WTC11 (cell line): ENCODE data around the gene CAMKMT. TPM values are rescaled to one million over a fixed set of nuclear protein-coding genes. Genes with fewer than 3 reads are reported as not detected.
"Not testable (repeated sequence)": the region's sequence is repeated elsewhere in the genome, so short reads cannot be mapped to it uniquely, and the experiment has no call there.

Experiments
- ATAC-seq: fragments of 200-7000 bp; cut with Tn5 transposase; 2 replicates; pipeline ENCODE4 v1.10.0; 2021; ENCODE audit warnings: mild to moderate bottlenecking, moderate library complexity
- CTCF ChIA-PET: fragments of 300-600 bp; sonication (Branson Sonifier 250); formaldehyde crosslinking; loops from one replicate; lab custom pipeline; 2021; ENCODE audit warnings: antibody characterized with exemption; lab: Charles Lee
- POLR2A ChIA-PET: fragments of 350-600 bp; sonication (Branson Sonifier 250); formaldehyde crosslinking; loops from one replicate; lab custom pipeline; 2021; ENCODE audit warnings: antibody characterized with exemption; lab: Charles Lee
- DNase-seq: peaks from one replicate; pipeline ENCODE4 v3.0.0; 2021; ENCODE audit warnings: low spot score
- H3K27ac Mint-ChIP-seq: 2 replicates; pipeline ENCODE4 v1.8.0; 2021; ENCODE audit warnings: mixed read lengths
- H3K27me3 Mint-ChIP-seq: 2 replicates; pipeline ENCODE4 v1.8.0; 2021; ENCODE audit warnings: low read depth, mild to moderate bottlenecking, moderate library complexity, mixed read lengths
- H3K36me3 Mint-ChIP-seq: 2 replicates; pipeline ENCODE4 v1.8.0; 2021; ENCODE audit warnings: mixed read lengths
- H3K4me1 Mint-ChIP-seq: 2 replicates; pipeline ENCODE4 v1.8.0; 2022; ENCODE audit warnings: mixed read lengths
- H3K4me3 Mint-ChIP-seq: 2 replicates; pipeline ENCODE4 v1.8.0; 2021; ENCODE audit warnings: mild to moderate bottlenecking, moderate library complexity, mixed read lengths
- H3K9me3 Mint-ChIP-seq: 2 replicates; pipeline ENCODE4 v1.8.0; 2021; ENCODE audit warnings: mixed read lengths
- IRF2 ChIP-seq: sonication (generic); formaldehyde crosslinking; IDR thresholded peaks from 2 replicates; pipeline ENCODE4 v1.8.0; 2022; ENCODE audit warnings: low read depth, missing genetic modification reagents, borderline replicate concordance
- JUN ChIP-seq: sonication (generic); formaldehyde crosslinking; IDR thresholded peaks from 2 replicates; pipeline ENCODE4 v1.8.0; 2023; ENCODE audit warnings: mild to moderate bottlenecking, missing genetic modification reagents
- MLX ChIP-seq: sonication (generic); formaldehyde crosslinking; IDR thresholded peaks from 2 replicates; pipeline ENCODE4 v1.8.1; 2023; ENCODE audit warnings: mild to moderate bottlenecking, missing genetic modification reagents, moderate library complexity
- MXD4 ChIP-seq: fragments of 250-450 bp; sonication (Bioruptor Pico); IDR thresholded peaks from 2 replicates; pipeline ENCODE4 v1.8.0; 2021; ENCODE audit warnings: mild to moderate bottlenecking, moderate library complexity, borderline replicate concordance
- OVOL2 ChIP-seq: fragments of 250-450 bp; sonication (Bioruptor Pico); IDR thresholded peaks from 2 replicates; pipeline ENCODE4 v1.9.0; 2021; ENCODE audit warnings: mild to moderate bottlenecking, borderline replicate concordance
- PRRX2 ChIP-seq: fragments of 250-450 bp; sonication (Bioruptor Pico); IDR thresholded peaks from 2 replicates; pipeline ENCODE4 v1.8.0; 2021; ENCODE audit warnings: mild to moderate bottlenecking
- SMAD3 ChIP-seq: sonication (generic); formaldehyde crosslinking; IDR thresholded peaks from 2 replicates; pipeline ENCODE4 v1.8.0; 2022; ENCODE audit warnings: missing genetic modification reagents, mild to moderate bottlenecking, borderline replicate concordance
- STAT6 ChIP-seq: sonication (generic); formaldehyde crosslinking; conservative IDR thresholded peaks from 2 replicates; pipeline ENCODE4 v1.8.1; 2023; ENCODE audit warnings: mild to moderate bottlenecking, low read depth, missing genetic modification reagents, moderate library complexity
- TEAD4 ChIP-seq: sonication (generic); formaldehyde crosslinking; IDR thresholded peaks from 2 replicates; pipeline ENCODE4 v1.8.0; 2022; ENCODE audit warnings: mild to moderate bottlenecking, missing genetic modification reagents
- TP53 ChIP-seq: sonication (generic); formaldehyde crosslinking; IDR thresholded peaks from 2 replicates; pipeline ENCODE4 v1.8.1; 2023; ENCODE audit warnings: mild to moderate bottlenecking, missing genetic modification reagents
- USF2 ChIP-seq: sonication (generic); formaldehyde crosslinking; IDR thresholded peaks from 2 replicates; pipeline ENCODE4 v1.8.1; 2023; ENCODE audit warnings: mild to moderate bottlenecking, missing genetic modification reagents, moderate library complexity
- ZBTB21 ChIP-seq: sonication (generic); formaldehyde crosslinking; IDR thresholded peaks from 2 replicates; pipeline ENCODE4 v1.8.1; 2023; ENCODE audit warnings: mild to moderate bottlenecking, missing genetic modification reagents, borderline replicate concordance
- ZNF281 ChIP-seq: sonication (generic); formaldehyde crosslinking; IDR thresholded peaks from 2 replicates; pipeline ENCODE4 v1.8.0; 2023; ENCODE audit warnings: mild to moderate bottlenecking, missing genetic modification reagents
- ZNF671 ChIP-seq: fragments of 250-450 bp; sonication (Bioruptor Pico); IDR thresholded peaks from 2 replicates; pipeline ENCODE4 v1.8.0; 2021; ENCODE audit warnings: mild to moderate bottlenecking
- total RNA-seq: library from RNA; stranded (reverse); gene quantifications from 3 replicates; pipeline ENCODE4 v1.2.3, GENCODE V29; 2021
- TF ChIP-seq, protein P1 (sequence below): fragments of 250-450 bp; sonication (Bioruptor Pico); IDR thresholded peaks from 2 replicates; pipeline ENCODE4 v1.9.0; 2021; ENCODE audit warnings: moderate library complexity, mild to moderate bottlenecking, inconsistent platforms, borderline replicate concordance
- TF ChIP-seq, protein P2 (sequence below): sonication (generic); formaldehyde crosslinking; IDR thresholded peaks from 2 replicates; pipeline ENCODE4 v1.8.0; 2022; ENCODE audit warnings: mild to moderate bottlenecking, missing genetic modification reagents
- TF ChIP-seq, protein P3 (sequence below): sonication (generic); formaldehyde crosslinking; IDR thresholded peaks from 2 replicates; pipeline ENCODE4 v1.8.1; 2022; ENCODE audit warnings: missing genetic modification reagents, borderline replicate concordance
- TF ChIP-seq, protein P4 (sequence below): fragments of 250-450 bp; sonication (Bioruptor Pico); IDR thresholded peaks from 2 replicates; pipeline ENCODE4 v1.9.0; 2021; ENCODE audit warnings: mild to moderate bottlenecking

CAMKMT gene
- total RNA-seq, 1 experiment from 2014 or later = 20.6 TPM

- TF ChIP-seq, protein P1, sequence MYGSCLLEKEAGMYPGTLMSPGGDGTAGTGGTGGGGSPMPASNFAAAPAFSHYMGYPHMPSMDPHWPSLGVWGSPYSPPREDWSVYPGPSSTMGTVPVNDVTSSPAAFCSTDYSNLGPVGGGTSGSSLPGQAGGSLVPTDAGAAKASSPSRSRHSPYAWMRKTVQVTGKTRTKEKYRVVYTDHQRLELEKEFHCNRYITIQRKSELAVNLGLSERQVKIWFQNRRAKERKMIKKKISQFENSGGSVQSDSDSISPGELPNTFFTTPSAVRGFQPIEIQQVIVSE (CRISPR knock-in tag) = no peak
- TF ChIP-seq JUN (CRISPR knock-in tag) = no peak
- no peak for TF ChIP-seq TP53 (CRISPR knock-in tag)
- no peak for TF ChIP-seq SMAD3 (CRISPR knock-in tag)
- TF ChIP-seq ZNF281 (CRISPR knock-in tag) = no peak
- TF ChIP-seq, protein P2, sequence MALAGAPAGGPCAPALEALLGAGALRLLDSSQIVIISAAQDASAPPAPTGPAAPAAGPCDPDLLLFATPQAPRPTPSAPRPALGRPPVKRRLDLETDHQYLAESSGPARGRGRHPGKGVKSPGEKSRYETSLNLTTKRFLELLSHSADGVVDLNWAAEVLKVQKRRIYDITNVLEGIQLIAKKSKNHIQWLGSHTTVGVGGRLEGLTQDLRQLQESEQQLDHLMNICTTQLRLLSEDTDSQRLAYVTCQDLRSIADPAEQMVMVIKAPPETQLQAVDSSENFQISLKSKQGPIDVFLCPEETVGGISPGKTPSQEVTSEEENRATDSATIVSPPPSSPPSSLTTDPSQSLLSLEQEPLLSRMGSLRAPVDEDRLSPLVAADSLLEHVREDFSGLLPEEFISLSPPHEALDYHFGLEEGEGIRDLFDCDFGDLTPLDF = no peak
- no peak for TF ChIP-seq ZBTB21 (CRISPR knock-in tag)
- TF ChIP-seq MXD4 = no peak
- no peak for TF ChIP-seq MLX (CRISPR knock-in tag)
- no peak for TF ChIP-seq ZNF671 (CRISPR knock-in tag)
- TF ChIP-seq, protein P3, sequence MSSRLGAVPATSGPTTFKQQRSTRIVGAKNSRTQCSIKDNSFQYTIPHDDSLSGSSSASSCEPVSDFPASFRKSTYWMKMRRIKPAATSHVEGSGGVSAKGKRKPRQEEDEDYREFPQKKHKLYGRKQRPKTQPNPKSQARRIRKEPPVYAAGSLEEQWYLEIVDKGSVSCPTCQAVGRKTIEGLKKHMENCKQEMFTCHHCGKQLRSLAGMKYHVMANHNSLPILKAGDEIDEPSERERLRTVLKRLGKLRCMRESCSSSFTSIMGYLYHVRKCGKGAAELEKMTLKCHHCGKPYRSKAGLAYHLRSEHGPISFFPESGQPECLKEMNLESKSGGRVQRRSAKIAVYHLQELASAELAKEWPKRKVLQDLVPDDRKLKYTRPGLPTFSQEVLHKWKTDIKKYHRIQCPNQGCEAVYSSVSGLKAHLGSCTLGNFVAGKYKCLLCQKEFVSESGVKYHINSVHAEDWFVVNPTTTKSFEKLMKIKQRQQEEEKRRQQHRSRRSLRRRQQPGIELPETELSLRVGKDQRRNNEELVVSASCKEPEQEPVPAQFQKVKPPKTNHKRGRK = no peak
Measured at GRCh38 chr2:44498551-44498950, 136.8 kb downstream of the CAMKMT start (continued).

DNA sequence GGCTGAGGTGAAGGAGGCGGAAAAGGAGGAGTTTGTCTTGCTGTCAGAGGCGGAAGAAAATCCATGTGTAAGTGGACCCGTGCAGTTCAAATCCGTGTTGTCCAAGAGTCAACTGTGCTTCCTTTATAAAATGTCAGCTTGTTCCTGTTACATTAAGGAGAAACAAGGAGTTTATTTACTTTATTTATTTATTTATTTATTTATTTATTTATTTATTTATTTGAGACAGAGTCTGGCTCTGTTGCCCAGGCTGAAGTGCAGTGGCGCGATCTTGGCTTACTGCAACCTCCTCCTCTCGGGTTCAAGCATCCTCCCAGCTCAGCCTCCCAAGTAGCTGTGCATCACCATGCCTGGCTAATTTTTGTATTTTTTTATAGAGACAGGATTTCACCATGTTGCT is 143.9 kb downstream of the CAMKMT start:
- H3K36me3 Mint-ChIP-seq, CTCF ChIA-PET, H3K9me3 Mint-ChIP-seq, H3K4me3 Mint-ChIP-seq, ATAC-seq, H3K27me3 Mint-ChIP-seq, DNase-seq, POLR2A ChIA-PET: not testable (repeated sequence)
- Mint-ChIP-seq H3K27ac (peak overlapping the region; percentile 23; the same call in 1 of the 2 replicates), H3K4me1 (peaks cover 37% of the 10 kb centered on the region)

- Mint-ChIP-seq H3K27me3 (no peaks in the 10 kb centered on the region), H3K9me3 (no peaks in the 10 kb centered on the region; the same call in 1 of the 2 replicates), H3K4me3 (no peak overlapping the region), H3K4me1 (peaks cover 34% of the 10 kb centered on the region), H3K27ac (no peak overlapping the region), H3K36me3 (no peaks in the 10 kb centered on the region)
- POLR2A ChIA-PET = no interaction called here
- ATAC-seq = no peak
- DNase-seq = no peak
- CTCF ChIA-PET = interaction anchor here (1.2 kb wide), 1 partner anchor 31 kb away, joined by 3 read pairs; no protein-coding TSS in a partner anchor
- TF ChIP-seq IRF2 (no peak), USF2 (CRISPR knock-in tag) (no peak), STAT6 (CRISPR knock-in tag) (no peak), OVOL2 (no peak), TEAD4 (CRISPR knock-in tag) (no peak), PRRX2 (CRISPR knock-in tag) (no peak)
- TF ChIP-seq, protein P4, sequence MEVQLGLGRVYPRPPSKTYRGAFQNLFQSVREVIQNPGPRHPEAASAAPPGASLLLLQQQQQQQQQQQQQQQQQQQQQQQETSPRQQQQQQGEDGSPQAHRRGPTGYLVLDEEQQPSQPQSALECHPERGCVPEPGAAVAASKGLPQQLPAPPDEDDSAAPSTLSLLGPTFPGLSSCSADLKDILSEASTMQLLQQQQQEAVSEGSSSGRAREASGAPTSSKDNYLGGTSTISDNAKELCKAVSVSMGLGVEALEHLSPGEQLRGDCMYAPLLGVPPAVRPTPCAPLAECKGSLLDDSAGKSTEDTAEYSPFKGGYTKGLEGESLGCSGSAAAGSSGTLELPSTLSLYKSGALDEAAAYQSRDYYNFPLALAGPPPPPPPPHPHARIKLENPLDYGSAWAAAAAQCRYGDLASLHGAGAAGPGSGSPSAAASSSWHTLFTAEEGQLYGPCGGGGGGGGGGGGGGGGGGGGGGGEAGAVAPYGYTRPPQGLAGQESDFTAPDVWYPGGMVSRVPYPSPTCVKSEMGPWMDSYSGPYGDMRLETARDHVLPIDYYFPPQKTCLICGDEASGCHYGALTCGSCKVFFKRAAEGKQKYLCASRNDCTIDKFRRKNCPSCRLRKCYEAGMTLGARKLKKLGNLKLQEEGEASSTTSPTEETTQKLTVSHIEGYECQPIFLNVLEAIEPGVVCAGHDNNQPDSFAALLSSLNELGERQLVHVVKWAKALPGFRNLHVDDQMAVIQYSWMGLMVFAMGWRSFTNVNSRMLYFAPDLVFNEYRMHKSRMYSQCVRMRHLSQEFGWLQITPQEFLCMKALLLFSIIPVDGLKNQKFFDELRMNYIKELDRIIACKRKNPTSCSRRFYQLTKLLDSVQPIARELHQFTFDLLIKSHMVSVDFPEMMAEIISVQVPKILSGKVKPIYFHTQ (CRISPR knock-in tag) = no peak
Measured at GRCh38 chr2:44510246-44510645, 148.5 kb downstream of the CAMKMT start.
